GM23338 (cell line): ENCODE data around the gene LAYN.

Experiments
- CREB1 ChIP-seq: fragments of 250-450 bp; sonication (Bioruptor Pico); IDR thresholded peaks from 2 replicates; pipeline ENCODE4 v1.5.0; 2020; ENCODE audit warnings: low read depth, mild to moderate bottlenecking, moderate library complexity
- CTCF ChIP-seq, 2 experiments: fragments of 200-600 bp in 1 of 2; sonication (generic) in 1 of 2; conservative IDR thresholded peaks; 2 replicates each; pipeline versions ENCODE4 v1.5.1 to v1.6.1; 2016 to 2017; ENCODE audit warnings: antibody characterized with exemption in 2 of 2, low read depth in 2 of 2, mild to moderate bottlenecking in 2 of 2, moderate library complexity in 1 of 2
- ETS1 ChIP-seq: IDR thresholded peaks from 2 replicates; pipeline ENCODE4 v1.6.1; 2016; ENCODE audit warnings: antibody characterized with exemption
- EZH2 ChIP-seq: fragments of 200-600 bp; sonication (generic); IDR thresholded peaks from one replicate; pipeline ENCODE4 v1.8.0; 2017; ENCODE audit warnings: antibody characterized with exemption, mild to moderate bottlenecking, low read depth; ENCODE audit not compliant: unreplicated experiment
- EZH2phosphoT487 ChIP-seq: fragments of 200-600 bp; sonication (generic); IDR thresholded peaks from one replicate; pipeline ENCODE4 v1.8.1; 2018; ENCODE audit warnings: antibody characterized with exemption; ENCODE audit not compliant: unreplicated experiment
- JUNB ChIP-seq: IDR thresholded peaks from one replicate; pipeline ENCODE4 v1.6.1; 2016; ENCODE audit warnings: antibody characterized with exemption; ENCODE audit not compliant: unreplicated experiment
- NANOG ChIP-seq: IDR thresholded peaks from 2 replicates; pipeline ENCODE4 v1.6.1; 2016; ENCODE audit warnings: antibody characterized with exemption, borderline replicate concordance
- POLR2AphosphoS5 ChIP-seq: IDR thresholded peaks from 2 replicates; pipeline ENCODE4 v1.6.1; 2016; ENCODE audit warnings: antibody characterized with exemption, low read depth
- REST ChIP-seq: IDR thresholded peaks from one replicate; pipeline ENCODE4 v1.6.1; 2018; ENCODE audit warnings: antibody characterized with exemption; ENCODE audit not compliant: unreplicated experiment
- STAT1 ChIP-seq: IDR thresholded peaks from one replicate; pipeline ENCODE4 v1.6.1; 2016; ENCODE audit warnings: antibody characterized with exemption; ENCODE audit not compliant: unreplicated experiment
- ZNF114 ChIP-seq: fragments of 250-450 bp; sonication (Bioruptor Pico); IDR thresholded peaks from 2 replicates; pipeline ENCODE4 v1.5.0; 2020; ENCODE audit warnings: mild to moderate bottlenecking, moderate library complexity
- ZNF331 ChIP-seq: fragments of 250-450 bp; sonication (Bioruptor Pico); IDR thresholded peaks from 2 replicates; pipeline ENCODE4 v1.5.0; 2020; ENCODE audit warnings: low read depth, mild to moderate bottlenecking, moderate library complexity
- ZNF462 ChIP-seq: fragments of 250-450 bp; sonication (Bioruptor Pico); IDR thresholded peaks from 2 replicates; pipeline ENCODE4 v1.5.0; 2020; ENCODE audit warnings: mild to moderate bottlenecking, moderate library complexity

GRCh38 chr11:111539426-111540113 lies 950 bp upstream of the LAYN start:
- no peak for TF ChIP-seq CTCF (conservative IDR thresholded peaks at IDR 0.05; ENCODE audit: low read depth in 2 of 2)
- TF ChIP-seq REST, result no peak
- no peak for TF ChIP-seq EZH2
- TF ChIP-seq CREB1 (CRISPR knock-in tag), result no peak
- no peak for TF ChIP-seq POLR2AphosphoS5
- no peak for TF ChIP-seq EZH2phosphoT487
- no peak for TF ChIP-seq ETS1
- TF ChIP-seq JUNB, result no peak
- no peak for TF ChIP-seq NANOG
- no peak for TF ChIP-seq ZNF462 (CRISPR knock-in tag)
- no peak for TF ChIP-seq ZNF114 (CRISPR knock-in tag)
- TF ChIP-seq STAT1, result no peak
- no peak for TF ChIP-seq ZNF331
